ENCODE measurements around the gene ANKRD9.

ANKRD9 gene

GRCh38 chr14:102499401-102500157 lies 10.0 kb downstream of the ANKRD9 start:
- DNase-seq (ENCODE audit: low read depth in 2 of 3, low spot score in 1 of 3): no peak

DNA sequence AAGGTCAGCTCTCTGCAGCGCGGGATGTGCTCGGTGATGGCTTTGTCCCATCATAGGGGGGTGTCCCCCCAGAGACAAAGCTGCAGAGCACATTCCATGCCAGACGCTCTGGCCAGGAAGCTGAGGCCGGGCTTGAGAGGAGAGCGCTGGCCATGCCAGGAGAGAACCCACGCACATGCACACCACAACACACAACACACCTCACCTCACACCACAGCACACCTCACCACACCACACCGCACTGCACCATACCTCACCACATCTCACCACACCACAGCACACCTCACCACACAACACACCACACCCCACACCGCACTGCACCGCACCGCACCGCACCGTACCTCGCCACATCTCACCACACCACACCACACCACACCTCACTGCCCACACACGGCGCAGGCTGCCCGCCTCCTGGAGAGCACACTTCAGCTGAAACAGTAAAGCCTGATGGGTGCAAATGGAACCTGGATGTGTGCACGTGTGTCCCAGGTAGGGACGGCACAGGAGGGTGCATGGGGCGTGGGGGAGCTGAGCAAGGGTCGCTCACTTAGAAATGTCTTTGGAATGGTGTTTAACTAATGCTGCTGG lies 10.8 kb downstream of the ANKRD9 start:
- DNase-seq (ENCODE audit: low read depth in 2 of 3, low spot score in 1 of 3): no peak

DNA sequence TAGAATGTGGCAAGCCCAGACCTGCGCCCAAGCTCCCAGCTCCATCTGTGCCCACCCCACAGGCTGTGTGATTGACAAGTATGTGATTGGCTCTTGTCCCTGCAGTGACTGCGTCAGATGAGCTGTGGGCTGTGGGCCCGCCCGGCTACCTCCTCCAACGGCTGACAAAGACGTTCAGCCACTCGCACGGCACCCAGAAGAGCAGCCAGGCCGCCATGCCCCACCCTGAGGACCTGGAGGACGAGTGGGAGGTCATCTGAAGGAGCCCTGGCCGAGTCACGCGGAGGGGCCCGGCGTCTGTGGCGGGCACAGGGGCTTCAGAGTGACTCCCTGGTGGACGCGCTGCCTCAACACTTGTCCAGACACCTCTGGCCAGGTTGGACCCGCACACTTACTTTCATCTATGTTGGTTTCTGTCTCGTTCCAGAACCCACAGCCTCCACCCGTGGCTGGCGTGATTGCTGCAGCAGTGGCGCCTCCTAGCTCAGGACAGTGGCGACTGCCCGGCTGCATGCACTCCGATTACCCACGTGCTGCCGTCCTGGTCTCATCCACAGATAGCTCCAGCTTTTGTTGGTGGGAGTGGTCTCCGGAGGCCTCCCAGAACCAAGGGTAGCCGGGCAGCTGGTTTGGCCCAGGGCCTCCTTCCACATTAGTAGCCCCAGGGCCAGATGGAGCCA lies 11.4 kb downstream of the ANKRD9 start:
- DNase-seq (ENCODE audit: low read depth in 2 of 3, low spot score in 1 of 3): no peak

DNA sequence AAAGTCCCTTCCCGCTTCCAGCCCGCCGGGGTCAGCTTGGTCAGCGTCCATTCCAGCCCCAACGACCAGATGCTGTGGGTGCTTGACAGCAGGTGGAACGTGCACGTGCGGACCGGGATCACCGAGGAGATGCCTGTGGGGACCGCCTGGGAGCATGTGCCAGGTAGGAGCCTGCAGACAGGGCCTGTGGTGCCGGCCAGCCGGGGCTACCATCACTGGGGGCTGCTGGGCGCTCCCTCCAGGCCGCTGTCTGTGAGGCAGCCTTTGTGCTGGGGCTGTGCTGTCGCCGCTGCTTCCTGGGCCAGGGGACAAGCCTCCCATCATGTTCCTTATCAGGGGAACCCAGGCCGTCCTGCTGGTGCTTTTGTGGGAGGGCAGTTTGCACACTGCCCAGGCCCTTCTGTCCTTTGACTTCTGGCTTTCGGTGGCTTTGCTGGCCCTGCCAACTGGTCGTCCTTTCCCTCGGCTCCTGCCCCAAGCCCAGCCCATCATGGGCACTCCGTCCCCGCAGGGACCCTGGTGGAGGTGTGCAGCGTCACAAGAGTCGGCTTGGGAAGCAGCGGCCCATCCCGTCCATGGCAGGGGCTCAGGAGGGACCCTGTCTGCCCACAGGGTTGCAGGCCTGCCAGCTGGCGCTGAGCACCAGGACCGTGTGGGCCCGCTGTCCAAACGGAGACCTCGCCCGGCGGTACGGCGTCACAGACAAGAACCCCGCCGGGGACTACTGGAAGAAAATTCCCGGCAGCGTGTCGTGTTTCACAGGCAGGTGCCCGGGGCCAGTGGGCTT lies 12.4 kb downstream of the ANKRD9 start:
- no peak for DNase-seq (ENCODE audit: low read depth in 2 of 3, low spot score in 1 of 3)

DNA sequence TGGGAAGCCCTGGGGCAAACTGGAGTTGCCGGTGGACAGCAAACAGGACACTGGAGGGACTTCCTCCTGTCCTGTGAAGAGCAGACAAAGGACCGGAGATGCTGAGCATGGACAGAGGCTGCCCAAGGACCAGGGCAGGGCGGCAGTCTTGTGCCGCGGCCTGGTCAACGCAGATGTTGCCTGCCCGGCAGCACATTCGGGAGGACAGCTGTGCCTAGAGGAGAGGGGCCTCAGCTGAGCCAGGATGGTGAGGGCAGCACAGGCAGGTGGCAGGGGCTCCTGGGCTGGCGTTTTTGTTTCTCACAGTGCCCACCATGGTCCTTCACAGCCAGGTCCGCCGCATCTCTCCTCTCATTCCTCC lies 13.3 kb downstream of the ANKRD9 start:
- no peak for DNase-seq (ENCODE audit: low read depth in 2 of 3, low spot score in 1 of 3)

- DNase-seq (ENCODE audit: low read depth in 2 of 3, low spot score in 1 of 3): no peak
Observed at GRCh38 chr14:102495491-102496330, 13.9 kb downstream of the ANKRD9 start.

GRCh38 chr14:102493585-102493984 lies 16.0 kb downstream of the ANKRD9 start:
- no peak for DNase-seq (ENCODE audit: low read depth in 2 of 3, low spot score in 1 of 3)

DNA sequence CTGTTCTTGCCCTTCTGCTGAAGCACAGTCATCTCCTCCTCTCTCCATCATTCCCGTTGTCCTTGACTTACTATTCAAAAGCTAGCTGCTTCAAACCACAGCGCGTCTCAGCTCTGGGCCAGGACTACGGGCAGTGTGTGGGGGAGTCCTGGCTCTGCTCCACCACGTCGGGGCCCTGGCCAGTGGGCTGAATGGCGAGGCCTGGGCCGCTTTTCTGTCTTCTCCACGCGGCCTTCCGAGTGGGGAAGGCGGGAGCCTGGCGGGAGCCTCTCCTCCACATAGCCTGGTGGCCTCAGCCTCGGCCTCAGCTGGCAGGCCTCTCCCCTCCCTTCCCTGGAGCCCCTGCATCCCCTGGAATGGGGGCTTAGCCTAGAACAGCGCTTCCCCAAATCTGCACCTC lies 16.5 kb downstream of the ANKRD9 start:
- no peak for DNase-seq (ENCODE audit: low read depth in 2 of 3, low spot score in 1 of 3)

DNA sequence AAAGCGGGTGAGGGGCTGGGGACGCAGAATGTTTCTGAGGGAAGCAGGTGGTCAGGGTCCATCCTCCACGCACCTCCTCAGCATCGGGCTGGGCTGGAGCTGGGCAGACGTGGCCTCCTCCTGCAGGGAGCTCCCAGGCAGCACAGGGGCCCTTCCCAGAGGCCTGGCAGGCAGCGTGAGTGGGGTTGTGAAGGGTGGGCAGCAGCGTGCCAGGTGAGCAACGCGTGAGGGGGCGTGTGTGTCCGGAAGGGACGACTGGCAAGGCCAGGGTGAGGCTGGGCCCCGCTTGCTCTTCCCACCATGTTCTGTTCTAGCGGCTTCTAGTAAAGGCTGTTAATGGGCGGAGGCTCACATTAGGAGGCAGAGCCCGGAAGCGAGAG lies 17.1 kb downstream of the ANKRD9 start:
- no peak for DNase-seq (ENCODE audit: low read depth in 2 of 3, low spot score in 1 of 3)

GRCh38 chr14:102491786-102492530 lies 17.6 kb downstream of the ANKRD9 start:
- no peak for DNase-seq (ENCODE audit: low read depth in 2 of 3, low spot score in 1 of 3)

DNA sequence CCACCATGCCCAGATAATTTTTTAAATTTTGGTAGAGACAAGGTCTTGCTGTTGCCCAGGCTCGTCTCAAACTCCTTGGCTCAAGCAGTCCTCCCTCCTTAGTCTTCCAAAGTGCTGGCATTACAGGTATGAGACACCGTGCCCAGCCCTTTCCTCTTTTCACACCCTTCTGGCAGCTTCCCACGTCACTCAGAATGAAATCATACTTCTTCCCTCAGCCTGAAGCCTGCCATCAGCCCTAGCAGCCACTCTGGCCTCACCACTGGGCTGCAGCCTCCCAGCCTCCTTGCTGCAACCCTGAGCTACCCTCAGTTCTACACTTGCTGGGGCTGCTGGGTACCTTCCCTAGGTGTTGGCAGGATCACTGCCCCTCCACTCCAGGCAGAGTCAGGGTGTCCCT lies 18.2 kb downstream of the ANKRD9 start:
- DNase-seq (ENCODE audit: low read depth in 2 of 3, low spot score in 1 of 3): no peak

GRCh38 chr14:102490456-102490855 lies 19.1 kb downstream of the ANKRD9 start:
- DNase-seq (ENCODE audit: low read depth in 2 of 3, low spot score in 1 of 3): no peak

DNA sequence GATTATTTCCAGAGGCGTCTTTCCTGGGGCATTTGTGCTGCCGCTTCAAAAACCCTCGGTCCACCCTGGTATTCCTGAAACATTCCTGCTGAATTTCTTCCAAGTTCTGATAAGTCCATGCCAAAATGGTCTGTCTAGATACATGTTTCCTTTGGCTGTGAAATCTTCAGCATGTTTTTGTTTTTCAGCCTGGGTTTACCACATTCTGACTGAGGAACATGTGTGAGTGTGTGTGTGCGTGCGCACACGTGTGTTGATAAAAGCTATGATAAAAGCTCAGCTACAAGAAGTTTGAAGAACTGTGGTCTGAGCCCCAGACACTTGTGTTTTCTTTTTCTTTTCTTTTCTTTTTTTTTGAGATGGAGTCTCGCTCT lies 22.4 kb downstream of the ANKRD9 start:
- DNase-seq (ENCODE audit: low read depth in 2 of 3, low spot score in 1 of 3): no peak

- no peak for DNase-seq (ENCODE audit: low read depth in 2 of 3, low spot score in 1 of 3)
Observed at GRCh38 chr14:102486513-102487203, 22.9 kb downstream of the ANKRD9 start.

- no peak for DNase-seq (ENCODE audit: low read depth in 2 of 3, low spot score in 1 of 3)
Observed at GRCh38 chr14:102485693-102486512, 23.7 kb downstream of the ANKRD9 start.

- no peak for DNase-seq (ENCODE audit: low read depth in 2 of 3, low spot score in 1 of 3)
Observed at GRCh38 chr14:102484316-102484715, 25.3 kb downstream of the ANKRD9 start.

DNA sequence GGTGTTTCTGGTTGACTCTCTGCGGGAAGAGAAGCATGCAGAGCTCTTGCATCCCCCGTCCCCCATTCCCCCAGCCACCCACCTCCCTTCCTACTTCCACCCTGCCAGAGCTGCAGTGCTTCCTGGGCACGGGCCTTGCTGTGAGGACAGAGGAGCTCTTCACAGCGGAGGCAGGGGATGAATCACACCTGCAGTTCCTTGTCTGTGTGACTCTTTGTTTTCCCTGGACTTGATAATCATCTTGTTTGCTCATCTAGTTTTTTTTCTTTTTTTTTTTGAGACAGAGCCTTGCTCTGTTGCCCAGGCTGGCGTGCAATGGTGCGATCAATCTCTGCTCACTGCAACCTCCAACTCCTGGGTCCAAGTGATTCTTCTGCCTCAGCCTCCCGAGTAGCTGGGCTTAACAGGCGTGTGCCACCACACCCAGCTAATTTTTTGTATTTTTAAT lies 27.8 kb downstream of the ANKRD9 start:
- no peak for DNase-seq (ENCODE audit: low read depth in 2 of 3, low spot score in 1 of 3)

- DNase-seq (ENCODE audit: low read depth in 2 of 3, low spot score in 1 of 3): no peak
Observed at GRCh38 chr14:102481371-102481770, 28.2 kb downstream of the ANKRD9 start.

GRCh38 chr14:102479777-102480176 lies 29.8 kb downstream of the ANKRD9 start:
- DNase-seq (ENCODE audit: low read depth in 2 of 3, low spot score in 1 of 3): no peak

Measured in stimulated activated CD4-positive, alpha-beta T cell treated with anti-CD3 and anti-CD28 coated beads, Interleukin-12 subunit alpha, Interleukin-12 subunit beta, amount 100 ng/mL, for 48 hours (primary cell).